HCT116 (cell line): ENCODE measurements around the gene GNPTG. TPM values are rescaled to one million over a fixed set of nuclear protein-coding genes. Genes with fewer than 3 reads are reported as not detected.

ENCODE experiments used
- ATAC-seq: fragments of 200-7000 bp; cut with Tn5 transposase; 2 replicates; pipeline ENCODE4 v1.9.1; 2020; ENCODE audit warnings: mild to moderate bottlenecking, moderate library complexity
- BruUV-seq: library from RNA; stranded (reverse); fragments of 400-500 nt; replicated peaks from 2 replicates; lab custom pipeline; 2021; lab: Mats Ljungman, UMichigan
- CTCF ChIA-PET: fragments of 300-600 bp; sonication (Branson Sonifier 250); formaldehyde crosslinking; loops from one replicate; lab custom pipeline; 2021; ENCODE audit warnings: antibody characterized with exemption; lab: Charles Lee
- POLR2A ChIA-PET: fragments of 300-600, 350-600 bp; sonication (Branson Sonifier 250); formaldehyde crosslinking; loops from one replicate; lab custom pipeline; 2021; ENCODE audit warnings: antibody characterized with exemption; lab: Charles Lee
- RAD21 ChIA-PET, 2 experiments: fragments of 300-600 bp; sonication (Branson Sonifier 250); formaldehyde crosslinking; loops; one replicate each; lab custom pipeline; 2023; ENCODE audit warnings: low total read pairs in 2 of 2; ENCODE audit not compliant: uncharacterized antibody in 2 of 2, unreplicated experiment in 2 of 2, low non-redundant PET in 1 of 2; lab: Charles Lee
- DNase-seq: peaks from one replicate; pipeline ENCODE4 v3.0.0-alpha.2; 2010; ENCODE audit warnings: low read depth, low spot score
- H2AFZ ChIP-seq: fragments of 200-600 bp; shearing (Covaris generic), sonication (generic); 2 replicates; pipeline ENCODE4 v1.6.1; 2017; ENCODE audit warnings: low read depth, mixed run types, mixed read lengths, antibody characterized with exemption, low read length; ENCODE audit not compliant: poor library complexity, severe bottlenecking
- H3K27ac ChIP-seq: 2 replicates; pipeline ENCODE4 v1.5.1; 2012; ENCODE audit warnings: low read depth, low read length
- H3K27me3 ChIP-seq: fragments of 200-600 bp; sonication (generic); 2 replicates; pipeline ENCODE4 v1.6.1; 2016; ENCODE audit warnings: mixed run types, low read length, mixed read lengths; ENCODE audit not compliant: insufficient read depth
- H3K36me3 ChIP-seq, 2 experiments: fragments of 200-500 bp in 1 of 2; fragments of 200-600 bp in 1 of 2; sonication (Bioruptor generic) in 1 of 2; sonication (generic) in 1 of 2; 2 replicates each; pipeline versions ENCODE4 v1.5.1 to v1.6.1; 2014 to 2016; ENCODE audit warnings: low read length in 2 of 2, inconsistent platforms in 1 of 2, mixed read lengths in 1 of 2, mixed run types in 1 of 2; ENCODE audit not compliant: insufficient read depth in 2 of 2, control insufficient read depth in 1 of 2
- H3K4me1 ChIP-seq, 2 experiments: fragments of 200-600 bp in 1 of 2; sonication (generic) in 1 of 2; 2 replicates each; pipeline versions ENCODE4 v1.5.1 to v1.6.1; 2012 to 2017; ENCODE audit warnings: low read length in 2 of 2, inconsistent platforms in 1 of 2, mild to moderate bottlenecking in 1 of 2, mixed read lengths in 1 of 2, mixed run types in 1 of 2, moderate library complexity in 1 of 2; ENCODE audit not compliant: insufficient read depth in 2 of 2, control insufficient read depth in 1 of 2
- H3K4me2 ChIP-seq: fragments of 200-600 bp; sonication (generic); 2 replicates; pipeline ENCODE4 v1.6.1; 2017; ENCODE audit warnings: mixed run types, low read length, mixed read lengths
- H3K4me3 ChIP-seq, 2 experiments: fragments of 200-600 bp in 1 of 2; sonication (generic) in 1 of 2; replicated peaks in 1 of 2; 2 replicates each; pipeline ENCODE4 v1.5.1; 2011 to 2016; ENCODE audit warnings: low read length in 2 of 2, control low read depth in 1 of 2, low read depth in 1 of 2, mild to moderate bottlenecking in 1 of 2, mixed read lengths in 1 of 2, mixed run types in 1 of 2
- H3K79me2 ChIP-seq: fragments of 200-600 bp; sonication (generic); 2 replicates; pipeline ENCODE4 v1.6.1; 2017; ENCODE audit warnings: mild to moderate bottlenecking, mixed run types, low read length, moderate library complexity, mixed read lengths; ENCODE audit not compliant: insufficient read depth
- H3K9ac ChIP-seq: fragments of 200-600 bp; sonication (generic); 2 replicates; pipeline ENCODE4 v1.6.1; 2016; ENCODE audit warnings: low read length, mixed read lengths
- H3K9me2 ChIP-seq: fragments of 200-600 bp; sonication (generic), shearing (Covaris generic); 2 replicates; pipeline ENCODE4 v1.6.1; 2017; ENCODE audit warnings: mixed run types, mild to moderate bottlenecking, moderate library complexity; ENCODE audit not compliant: insufficient read depth
- H3K9me3 ChIP-seq, 2 experiments: fragments of 200-500 bp in 1 of 2; fragments of 200-600 bp in 1 of 2; sonication (Bioruptor generic) in 1 of 2; sonication (generic) in 1 of 2; 2 replicates each; pipeline ENCODE4 v1.6.1; 2014 to 2017; ENCODE audit warnings: low read length in 2 of 2, mixed read lengths in 2 of 2, inconsistent platforms in 1 of 2, low read depth in 1 of 2, mild to moderate bottlenecking in 1 of 2, mixed run types in 1 of 2, moderate library complexity in 1 of 2; ENCODE audit not compliant: control insufficient read depth in 1 of 2, insufficient read depth in 1 of 2
- H4K20me1 ChIP-seq: fragments of 200-600 bp; sonication (generic), shearing (Covaris generic); 2 replicates; pipeline ENCODE4 v1.6.1; 2017; ENCODE audit warnings: mixed run types, mild to moderate bottlenecking, moderate library complexity; ENCODE audit not compliant: insufficient read depth
- CBX3 ChIP-seq: IDR thresholded peaks from 2 replicates; pipeline ENCODE4 v1.6.1; 2012; ENCODE audit warnings: low read depth
- CEBPB ChIP-seq: IDR thresholded peaks from 2 replicates; pipeline ENCODE4 v1.6.1; 2012; ENCODE audit warnings: low read depth
- CTCF ChIP-seq, 3 experiments: fragments of 200-600 bp in 1 of 3; sonication (generic) in 1 of 3; IDR thresholded peaks in 2 of 3; conservative IDR thresholded peaks in 1 of 3; 2 replicates each; pipeline ENCODE4 v1.5.1; 2012 to 2017; ENCODE audit warnings: low read depth in 2 of 3, low read length in 2 of 3, antibody characterized with exemption in 1 of 3, borderline replicate concordance in 1 of 3, control low read depth in 1 of 3, mild to moderate bottlenecking in 1 of 3, mixed read lengths in 1 of 3, mixed run types in 1 of 3, moderate library complexity in 1 of 3; ENCODE audit not compliant: insufficient read depth in 1 of 3
- EGR1 ChIP-seq: IDR thresholded peaks from 2 replicates; pipeline ENCODE4 v1.6.1; 2012; ENCODE audit warnings: low read depth
- ELF1 ChIP-seq: IDR thresholded peaks from 2 replicates; pipeline ENCODE4 v1.6.1; 2012; ENCODE audit warnings: low read depth, borderline replicate concordance
- EZH2 ChIP-seq: fragments of 200-600 bp; sonication (generic); IDR thresholded peaks from 2 replicates; pipeline ENCODE4 v1.6.1; 2017; ENCODE audit warnings: antibody characterized with exemption, mixed run types
- FOSL1 ChIP-seq: IDR thresholded peaks from 2 replicates; pipeline ENCODE4 v1.6.1; 2012; ENCODE audit warnings: low read depth
- POLR2A ChIP-seq: IDR thresholded peaks from 2 replicates; pipeline ENCODE4 v1.7.0; 2011; ENCODE audit warnings: borderline replicate concordance; ENCODE audit not compliant: insufficient read depth, insufficient read length; ENCODE audit errors: extremely low read depth
- POLR2AphosphoS5 ChIP-seq: IDR thresholded peaks from 2 replicates; pipeline ENCODE4 v1.6.1; 2011; ENCODE audit warnings: mild to moderate bottlenecking, low read depth, low read length, moderate library complexity
- RAD21 ChIP-seq: IDR thresholded peaks from 2 replicates; pipeline ENCODE4 v1.6.1; 2012; ENCODE audit warnings: low read depth, mild to moderate bottlenecking
- REST ChIP-seq: IDR thresholded peaks from 2 replicates; pipeline ENCODE4 v1.6.1; 2012; ENCODE audit warnings: low read depth
- SP1 ChIP-seq: IDR thresholded peaks from 2 replicates; pipeline ENCODE4 v1.6.1; 2012; ENCODE audit warnings: low read depth
- SRF ChIP-seq: IDR thresholded peaks from 2 replicates; pipeline ENCODE4 v1.6.1; 2012; ENCODE audit warnings: low read depth
- YY1 ChIP-seq: IDR thresholded peaks from 2 replicates; pipeline ENCODE4 v1.6.1; 2011; ENCODE audit warnings: low read length, low read depth, moderate library complexity, mild to moderate bottlenecking; ENCODE audit not compliant: insufficient replicate concordance; ENCODE audit errors: extremely low read depth
- ZFX ChIP-seq: fragments of 450-650 bp; IDR thresholded peaks from 2 replicates; pipeline ENCODE4 v1.6.1; 2017
- ZNF274 ChIP-seq: fragments of 200-500 bp; sonication (Bioruptor generic); IDR thresholded peaks from 2 replicates; pipeline ENCODE4 v1.6.1; 2014; ENCODE audit warnings: mild to moderate bottlenecking, low read depth, low read length, inconsistent platforms
- intact Hi-C: fragments of 100-400 bp; cut with micrococcal nuclease; formaldehyde crosslinking; loops from 2 replicates; pipeline ENCODE4 v1.10.0; 2022
- total RNA-seq: library from RNA; stranded (reverse); gene quantifications from one replicate; pipeline ENCODE4 v1.2.1, GENCODE V29; 2021; ENCODE audit not compliant: unreplicated experiment
- TF ChIP-seq, protein P1 (sequence below): IDR thresholded peaks from 2 replicates; pipeline ENCODE4 v1.6.1; 2012
- TF ChIP-seq, protein P2 (sequence below): IDR thresholded peaks from 2 replicates; pipeline ENCODE4 v1.6.1; 2012
- TF ChIP-seq, protein P3 (sequence below): IDR thresholded peaks from 2 replicates; pipeline ENCODE4 v1.6.1; 2011; ENCODE audit warnings: mild to moderate bottlenecking, low read length, moderate library complexity; ENCODE audit not compliant: insufficient replicate concordance; ENCODE audit errors: extremely low read depth

The GNPTG gene
- total RNA-seq, 1 experiment from 2014 or later: 35.2 TPM

- no peak for TF ChIP-seq ELF1
- no peak for TF ChIP-seq POLR2A
- TF ChIP-seq, protein P1, sequence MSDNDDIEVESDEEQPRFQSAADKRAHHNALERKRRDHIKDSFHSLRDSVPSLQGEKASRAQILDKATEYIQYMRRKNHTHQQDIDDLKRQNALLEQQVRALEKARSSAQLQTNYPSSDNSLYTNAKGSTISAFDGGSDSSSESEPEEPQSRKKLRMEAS: no peak
- TF ChIP-seq ZFX: no peak
- TF ChIP-seq, protein P2, sequence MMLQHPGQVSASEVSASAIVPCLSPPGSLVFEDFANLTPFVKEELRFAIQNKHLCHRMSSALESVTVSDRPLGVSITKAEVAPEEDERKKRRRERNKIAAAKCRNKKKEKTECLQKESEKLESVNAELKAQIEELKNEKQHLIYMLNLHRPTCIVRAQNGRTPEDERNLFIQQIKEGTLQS: no peak
- TF ChIP-seq CBX3: no peak
- no peak for TF ChIP-seq RAD21
- TF ChIP-seq, all 23 proteins: peak for 0
These were observed 46.0 kb downstream of the GNPTG start (continued) for GRCh38 chr16:1397779-1398178.

GRCh38 chr16:1398351-1398750, 46.6 kb downstream of the GNPTG start:
- no TSS peak for BruUV-seq
- Histone ChIP-seq H4K20me1 (no peaks in the 10 kb centered on the region), H2AFZ (no peak overlapping the region), H3K4me3 (no peak overlapping the region), H3K4me2 (no peak overlapping the region), H3K4me1 (no peaks in the 10 kb centered on the region), H3K27me3 (no peaks in the 10 kb centered on the region), H3K9me3 (no peaks in the 10 kb centered on the region), H3K27ac (no peak overlapping the region), H3K9ac (no peak overlapping the region), H3K9me2 (no peaks in the 10 kb centered on the region), H3K36me3 (no peaks in the 10 kb centered on the region), H3K79me2 (no peaks in the 10 kb centered on the region)
- DNase-seq (no peak), ATAC-seq (no peak)
- ChIA-PET CTCF (no interaction called here), POLR2A (no interaction called here), RAD21 (no interaction called here)
- intact Hi-C loops: no loop called here
- TF ChIP-seq YY1 (no peak), EGR1 (no peak), SRF (no peak), REST (no peak), ZNF274 (no peak), SP1 (no peak), RAD21 (no peak), CBX3 (no peak), ELF1 (no peak), CEBPB (no peak), CTCF (IDR thresholded peaks at IDR 0.05 in 2 of 3, conservative IDR thresholded peaks at IDR 0.05 in 1 of 3; ENCODE audit: borderline replicate concordance in 1 of 3, insufficient read depth in 1 of 3, low read depth in 2 of 3, low read length in 2 of 3) (no peak), EZH2 (no peak), POLR2AphosphoS5 (no peak), FOSL1 (no peak)
- TF ChIP-seq, protein P3, sequence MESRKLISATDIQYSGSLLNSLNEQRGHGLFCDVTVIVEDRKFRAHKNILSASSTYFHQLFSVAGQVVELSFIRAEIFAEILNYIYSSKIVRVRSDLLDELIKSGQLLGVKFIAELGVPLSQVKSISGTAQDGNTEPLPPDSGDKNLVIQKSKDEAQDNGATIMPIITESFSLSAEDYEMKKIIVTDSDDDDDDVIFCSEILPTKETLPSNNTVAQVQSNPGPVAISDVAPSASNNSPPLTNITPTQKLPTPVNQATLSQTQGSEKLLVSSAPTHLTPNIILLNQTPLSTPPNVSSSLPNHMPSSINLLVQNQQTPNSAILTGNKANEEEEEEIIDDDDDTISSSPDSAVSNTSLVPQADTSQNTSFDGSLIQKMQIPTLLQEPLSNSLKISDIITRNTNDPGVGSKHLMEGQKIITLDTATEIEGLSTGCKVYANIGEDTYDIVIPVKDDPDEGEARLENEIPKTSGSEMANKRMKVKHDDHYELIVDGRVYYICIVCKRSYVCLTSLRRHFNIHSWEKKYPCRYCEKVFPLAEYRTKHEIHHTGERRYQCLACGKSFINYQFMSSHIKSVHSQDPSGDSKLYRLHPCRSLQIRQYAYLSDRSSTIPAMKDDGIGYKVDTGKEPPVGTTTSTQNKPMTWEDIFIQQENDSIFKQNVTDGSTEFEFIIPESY: no peak
- TF ChIP-seq, protein P2: no peak
